ENCODE results near the gene CD93. TPM values are rescaled to one million over a fixed set of nuclear protein-coding genes. Genes with fewer than 3 reads are reported as not detected.

The CD93 gene
- total and polyA plus RNA-seq, 4 donors = 1.5 to 16.0 (median 11.9) TPM

DNA sequence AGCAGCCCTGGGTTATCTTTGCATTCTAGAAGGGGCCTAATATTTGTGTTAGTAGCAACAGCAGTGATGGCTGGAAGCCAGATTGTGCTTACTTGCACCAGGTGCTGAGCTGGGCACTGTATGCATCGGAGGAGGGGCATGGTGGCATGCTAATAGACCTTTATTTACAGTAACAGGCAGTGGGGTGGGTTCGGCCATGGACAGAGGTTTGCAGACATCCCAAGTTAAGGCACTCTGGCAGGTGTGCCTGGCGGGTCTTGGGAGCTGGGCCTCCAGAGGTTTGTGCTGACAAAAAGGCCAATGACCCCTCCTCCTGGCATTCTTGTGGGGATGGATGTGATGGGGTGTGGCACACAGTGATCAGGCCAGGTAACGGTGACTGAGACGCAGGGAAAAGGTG lies 39.0 kb upstream of the CD93 start (continued):
- TF ChIP-seq ZBTB33 (IDR thresholded peaks at IDR 0.05) = no peak
- TF ChIP-seq RXRA (IDR thresholded peaks at IDR 0.05) = no peak
- no peak for TF ChIP-seq TAF1 (conservative IDR thresholded peaks at IDR 0.05)
- TF ChIP-seq REST (IDR thresholded peaks at IDR 0.05) = no peak
- no peak for TF ChIP-seq FOXA1 (IDR thresholded peaks at IDR 0.05)
- no peak for TF ChIP-seq FOXA2 (IDR thresholded peaks at IDR 0.05)
- TF ChIP-seq JUND (IDR thresholded peaks at IDR 0.05) = no peak

DNA sequence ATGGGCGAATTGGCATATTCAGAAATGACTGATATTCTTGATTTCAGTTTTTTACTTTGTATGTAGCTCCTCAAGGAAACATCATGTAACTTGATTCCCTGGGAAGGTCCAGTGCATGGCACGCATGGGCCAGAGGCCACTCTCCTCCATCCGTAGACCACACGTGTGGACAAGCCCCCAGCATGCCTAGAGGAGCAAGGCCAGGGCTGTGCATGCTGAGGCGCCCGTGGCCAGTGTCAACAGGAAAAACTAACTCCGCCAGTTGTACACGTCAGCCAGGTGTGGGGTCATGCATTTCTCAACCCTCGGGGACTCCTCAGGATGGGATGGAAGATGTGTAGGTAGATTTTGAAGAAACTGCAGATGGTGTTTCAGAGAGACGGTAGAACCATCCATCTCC lies 37.8 kb upstream of the CD93 start:
- Histone ChIP-seq H3K27ac (ENCODE audit: low read depth in 1 of 2, low read length in 2 of 2) (no peak overlapping the region), H3K4me1 (ENCODE audit: control insufficient read depth in 4 of 4, insufficient read depth in 4 of 4, low read length in 3 of 4) (peaks cover 0 to 2% (median under 1%) of the 10 kb centered on the region in 4 donors)
- 85% methylated on average over 10 of the region's 10 CpGs for WGBS

More for the DNA sequence above, 37.8 kb upstream of the CD93 start:
- TF ChIP-seq EGR1 (IDR thresholded peaks at IDR 0.05; ENCODE audit: low read depth in 2 of 2) (no peak), REST (IDR thresholded peaks at IDR 0.05) (no peak)
- H3K27me3 ChIP-seq (ENCODE audit: control insufficient read depth in 4 of 4, insufficient read depth in 4 of 4, low read length in 3 of 4) = no peaks in the 10 kb centered on the region
- H3K9ac ChIP-seq (ENCODE audit: low read depth in 1 of 2, low read length in 2 of 2) = no peak overlapping the region
- no peaks in the 10 kb centered on the region for H3K36me3 ChIP-seq (ENCODE audit: control insufficient read depth in 4 of 4, insufficient read depth in 3 of 4, low read depth in 1 of 4, low read length in 3 of 4)
- H3K4me3 ChIP-seq (ENCODE audit: low read depth in 1 of 3, low read length in 3 of 3) = no peak overlapping the region
- DNase-seq (ENCODE audit: low spot score) = no peak
- no peaks in the 10 kb centered on the region for H3K9me3 ChIP-seq (ENCODE audit: control insufficient read depth in 4 of 4, low read length in 3 of 4)
